Muscle layer of duodenum (tissue), 2 donors: Measurements from ENCODE around the gene RIC3.

ENCODE experiments used
- H3K27ac ChIP-seq: one replicate; pipeline ENCODE4 v1.7.0; 2013; ENCODE audit warnings: mild to moderate bottlenecking, low read length
- H3K27me3 ChIP-seq: one replicate; pipeline ENCODE4 v1.7.0; 2013; ENCODE audit warnings: low read depth, mild to moderate bottlenecking, control low read depth, low read length
- H3K36me3 ChIP-seq, 2 donors: one replicate each; pipeline ENCODE4 v1.7.0; 2013; ENCODE audit warnings: low read length in 2 of 2, control low read depth in 1 of 2, mild to moderate bottlenecking in 1 of 2; ENCODE audit not compliant: insufficient read depth in 2 of 2, control insufficient read depth in 1 of 2
- H3K4me1 ChIP-seq, 2 donors: one replicate each; pipeline ENCODE4 v1.7.0; 2013; ENCODE audit warnings: low read length in 2 of 2, mild to moderate bottlenecking in 2 of 2, control low read depth in 1 of 2, moderate library complexity in 1 of 2; ENCODE audit not compliant: insufficient read depth in 2 of 2, control insufficient read depth in 1 of 2
- H3K4me3 ChIP-seq, 2 donors: one replicate each; pipeline ENCODE4 v1.7.0; 2013; ENCODE audit warnings: low read length in 2 of 2, low read depth in 1 of 2, mild to moderate bottlenecking in 1 of 2
- H3K9me3 ChIP-seq, 2 donors: one replicate each; pipeline ENCODE4 v1.7.0; 2013; ENCODE audit warnings: low read length in 2 of 2, control low read depth in 1 of 2, mild to moderate bottlenecking in 1 of 2; ENCODE audit not compliant: control insufficient read depth in 1 of 2
- donor health status: healthy.

The RIC3 gene

GRCh38 chr11:8102296-8102915 is 66.4 kb downstream of the RIC3 start:
- no peaks in the 10 kb centered on the region for H3K4me1 ChIP-seq
- no peak overlapping the region for H3K4me3 ChIP-seq
- peaks cover 5 to 49% of the 10 kb centered on the region in 2 donors for H3K36me3 ChIP-seq
- no peaks in the 10 kb centered on the region for H3K27me3 ChIP-seq
- H3K9me3 ChIP-seq, result no peaks in the 10 kb centered on the region
- no peak overlapping the region for H3K27ac ChIP-seq

DNA sequence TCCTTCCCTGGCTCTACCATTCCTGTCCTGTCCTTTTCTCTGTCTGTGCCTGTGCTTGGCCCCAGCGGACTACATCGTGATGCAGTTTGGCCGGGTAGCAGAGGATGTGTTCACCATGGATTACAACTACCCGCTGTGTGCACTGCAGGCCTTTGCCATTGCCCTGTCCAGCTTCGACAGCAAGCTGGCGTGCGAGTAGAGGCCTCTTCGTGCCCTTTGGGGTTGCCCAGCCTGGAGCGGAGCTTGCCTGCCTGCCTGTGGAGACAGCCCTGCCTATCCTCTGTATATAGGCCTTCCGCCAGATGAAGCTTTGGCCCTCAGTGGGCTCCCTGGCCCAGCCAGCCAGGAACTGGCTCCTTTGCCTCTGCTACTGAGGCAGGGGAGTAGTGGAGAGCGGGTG is 67.4 kb downstream of the RIC3 start:
- H3K4me1 ChIP-seq, result no peaks in the 10 kb centered on the region
- no peak overlapping the region for H3K4me3 ChIP-seq
- no peaks in the 10 kb centered on the region for H3K9me3 ChIP-seq
- H3K27ac ChIP-seq, result no peak overlapping the region
- peaks cover 7 to 51% of the 10 kb centered on the region in 2 donors for H3K36me3 ChIP-seq
- no peaks in the 10 kb centered on the region for H3K27me3 ChIP-seq

GRCh38 chr11:8100605-8101004 is 68.2 kb downstream of the RIC3 start:
- Histone ChIP-seq H3K27ac (no peak overlapping the region), H3K4me3 (no peak overlapping the region), H3K27me3 (no peaks in the 10 kb centered on the region), H3K4me1 (no peaks in the 10 kb centered on the region), H3K36me3 (peaks cover 7 to 57% of the 10 kb centered on the region in 2 donors), H3K9me3 (no peaks in the 10 kb centered on the region)

DNA sequence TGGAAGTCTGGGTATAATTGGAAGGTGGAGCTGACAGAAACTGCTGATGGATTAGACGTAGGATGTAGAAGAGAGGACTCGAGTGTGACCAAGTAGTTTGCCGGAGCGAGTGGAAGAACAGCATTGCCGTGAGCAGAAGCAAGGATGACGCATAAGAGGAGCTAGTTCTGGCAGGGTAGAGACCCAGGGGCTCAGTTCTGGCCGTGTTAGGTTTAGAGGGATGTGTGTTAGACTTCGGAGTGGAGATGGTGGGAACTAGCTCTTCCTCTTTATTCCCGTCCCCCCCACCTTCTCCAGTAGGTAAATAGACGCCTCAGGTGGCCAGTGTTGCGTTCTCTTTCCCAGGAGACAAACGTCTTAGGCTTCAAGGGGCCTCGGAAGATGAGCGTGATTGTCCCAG is 68.7 kb downstream of the RIC3 start:
- H3K27ac ChIP-seq, result no peak overlapping the region
- no peaks in the 10 kb centered on the region for H3K4me1 ChIP-seq
- H3K4me3 ChIP-seq, result no peak overlapping the region
- H3K27me3 ChIP-seq, result no peaks in the 10 kb centered on the region
- peaks cover 7 to 61% of the 10 kb centered on the region in 2 donors for H3K36me3 ChIP-seq
- H3K9me3 ChIP-seq, result no peaks in the 10 kb centered on the region

GRCh38 chr11:8099291-8099899 is 69.4 kb downstream of the RIC3 start:
- Histone ChIP-seq H3K27ac (no peak overlapping the region), H3K36me3 (peaks cover 7 to 63% of the 10 kb centered on the region in 2 donors), H3K4me3 (no peak overlapping the region), H3K4me1 (no peaks in the 10 kb centered on the region), H3K9me3 (no peaks in the 10 kb centered on the region), H3K27me3 (no peaks in the 10 kb centered on the region)

- H3K27ac ChIP-seq, result no peak overlapping the region
- peaks cover 5 to 63% of the 10 kb centered on the region in 2 donors for H3K36me3 ChIP-seq
- H3K4me3 ChIP-seq, result no peak overlapping the region
- no peaks in the 10 kb centered on the region for H3K9me3 ChIP-seq
- no peaks in the 10 kb centered on the region for H3K27me3 ChIP-seq
- no peaks in the 10 kb centered on the region for H3K4me1 ChIP-seq
Measured at GRCh38 chr11:8098879-8099278, 69.9 kb downstream of the RIC3 start.

- peaks cover 4 to 58% of the 10 kb centered on the region in 2 donors for H3K36me3 ChIP-seq
- H3K9me3 ChIP-seq, result no peaks in the 10 kb centered on the region
- no peaks in the 10 kb centered on the region for H3K27me3 ChIP-seq
- H3K4me1 ChIP-seq, result peaks cover 0 to under 1% of the 10 kb centered on the region in 2 donors
- no peak overlapping the region for H3K4me3 ChIP-seq
- no peak overlapping the region for H3K27ac ChIP-seq
Measured at GRCh38 chr11:8098361-8098760, 70.5 kb downstream of the RIC3 start.

- Histone ChIP-seq H3K27ac (no peak overlapping the region), H3K36me3 (peaks cover 4 to 57% of the 10 kb centered on the region in 2 donors), H3K9me3 (no peaks in the 10 kb centered on the region), H3K4me3 (no peak overlapping the region), H3K4me1 (peaks cover 0 to 5% of the 10 kb centered on the region in 2 donors), H3K27me3 (no peaks in the 10 kb centered on the region)
Measured at GRCh38 chr11:8097926-8098325, 70.9 kb downstream of the RIC3 start.

GRCh38 chr11:8097468-8097867 is 71.4 kb downstream of the RIC3 start:
- Histone ChIP-seq H3K27me3 (no peaks in the 10 kb centered on the region), H3K4me3 (no peak overlapping the region), H3K4me1 (peaks cover 0 to 10% of the 10 kb centered on the region in 2 donors), H3K27ac (no peak overlapping the region), H3K9me3 (no peaks in the 10 kb centered on the region), H3K36me3 (peaks cover 4 to 56% of the 10 kb centered on the region in 2 donors)

GRCh38 chr11:8097062-8097461 is 71.8 kb downstream of the RIC3 start:
- H3K36me3 ChIP-seq, result peaks cover 4 to 53% of the 10 kb centered on the region in 2 donors
- no peak overlapping the region for H3K27ac ChIP-seq
- no peaks in the 10 kb centered on the region for H3K9me3 ChIP-seq
- no peaks in the 10 kb centered on the region for H3K27me3 ChIP-seq
- no peak overlapping the region for H3K4me3 ChIP-seq
- H3K4me1 ChIP-seq, result peaks cover 0 to 13% of the 10 kb centered on the region in 2 donors

DNA sequence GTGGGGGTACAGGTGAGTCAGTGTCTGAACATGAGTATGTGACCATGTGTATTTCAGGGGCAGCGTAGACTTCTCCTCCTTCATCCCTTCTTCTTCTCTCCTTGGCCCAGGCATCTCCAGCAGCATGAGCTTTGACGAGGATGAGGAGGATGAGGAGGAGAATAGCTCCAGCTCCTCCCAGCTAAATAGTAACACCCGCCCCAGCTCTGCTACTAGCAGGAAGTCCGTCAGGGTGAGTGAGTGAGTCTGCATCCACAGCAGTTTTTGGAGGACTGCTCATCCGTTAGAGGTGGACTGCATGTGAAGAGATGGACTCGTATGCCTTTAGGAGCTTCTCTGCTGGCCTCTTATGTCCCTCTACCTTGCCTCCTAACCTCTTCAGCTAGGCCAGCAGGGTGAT is 72.2 kb downstream of the RIC3 start:
- Histone ChIP-seq H3K4me3 (no peak overlapping the region), H3K4me1 (peaks cover 0 to 13% of the 10 kb centered on the region in 2 donors), H3K36me3 (peaks cover 4 to 48% of the 10 kb centered on the region in 2 donors), H3K9me3 (no peaks in the 10 kb centered on the region), H3K27ac (no peak overlapping the region), H3K27me3 (no peaks in the 10 kb centered on the region)
